Endodermal cell (in vitro differentiated cells): Measurements from ENCODE around the gene CCDC91. TPM values are rescaled to one million over a fixed set of nuclear protein-coding genes. Genes with fewer than 3 reads are reported as not detected.

Experiments used
- DNase-seq: peaks from one replicate; pipeline ENCODE4 v3.0.0-alpha.2; 2017
- H3K27ac ChIP-seq: 2 replicates; pipeline ENCODE4 v1.5.1; 2013; ENCODE audit warnings: mild to moderate bottlenecking, low read depth, low read length, moderate library complexity
- H3K27me3 ChIP-seq: 2 replicates; pipeline ENCODE4 v1.6.1; 2013; ENCODE audit warnings: mild to moderate bottlenecking, low read length, moderate library complexity; ENCODE audit not compliant: insufficient read depth, control insufficient read depth, poor library complexity, severe bottlenecking
- H3K36me3 ChIP-seq: 2 replicates; pipeline ENCODE4 v1.7.0; 2013; ENCODE audit warnings: mild to moderate bottlenecking, low read length, moderate library complexity; ENCODE audit not compliant: control insufficient read depth, insufficient read depth
- H3K4me1 ChIP-seq: one replicate; pipeline ENCODE4 v1.7.0; 2013; ENCODE audit warnings: low read length; ENCODE audit not compliant: control insufficient read depth, insufficient read depth
- H3K4me3 ChIP-seq: 2 replicates; pipeline ENCODE4 v1.5.1; 2013; ENCODE audit warnings: mild to moderate bottlenecking, low read length, moderate library complexity
- H3K9ac ChIP-seq: 2 replicates; pipeline ENCODE4 v1.6.1; 2013; ENCODE audit warnings: mild to moderate bottlenecking, low read length, moderate library complexity; ENCODE audit not compliant: poor library complexity, severe bottlenecking; ENCODE audit errors: extremely low read depth
- H3K9me3 ChIP-seq: 2 replicates; pipeline ENCODE4 v1.6.1; 2013; ENCODE audit warnings: mild to moderate bottlenecking, low read length, moderate library complexity; ENCODE audit not compliant: control insufficient read depth
- H3K27ac Mint-ChIP-seq: 2 replicates; pipeline ENCODE4 v1.8.0; 2020; ENCODE audit warnings: mixed read lengths
- H3K27me3 Mint-ChIP-seq: 2 replicates; pipeline ENCODE4 v1.8.0; 2021; ENCODE audit warnings: mild to moderate bottlenecking, mixed read lengths; ENCODE audit not compliant: insufficient read depth
- H3K36me3 Mint-ChIP-seq: 2 replicates; pipeline ENCODE4 v1.8.0; 2020; ENCODE audit warnings: low read depth, mixed read lengths
- H3K4me1 Mint-ChIP-seq: 2 replicates; pipeline ENCODE4 v1.8.0; 2020; ENCODE audit warnings: mixed read lengths
- H3K4me3 Mint-ChIP-seq: 2 replicates; pipeline ENCODE4 v1.8.0; 2020; ENCODE audit warnings: mild to moderate bottlenecking, moderate library complexity, mixed read lengths
- H3K9me3 Mint-ChIP-seq: 2 replicates; pipeline ENCODE4 v1.8.0; 2020; ENCODE audit warnings: mild to moderate bottlenecking, mixed read lengths
- CTCF ChIP-seq: fragments of 200-600 bp; sonication (generic); conservative IDR thresholded peaks from 2 replicates; pipeline ENCODE4 v1.5.0; 2021; ENCODE audit warnings: antibody characterized with exemption, mild to moderate bottlenecking
- WGBS, 2 experiments: methylation state at CpG; one replicate each; pipeline versions ENCODE4 v1.1.5 to v1.1.7; 2013; ENCODE audit warnings: missing lambda C conversion rate in 2 of 2, mixed read lengths in 1 of 2; ENCODE audit not compliant: insufficient coverage in 1 of 2, insufficient read length in 1 of 2; 5-methylcytosine and 5-hydroxymethylcytosine counted together
- total RNA-seq, 2 donors: library from RNA; stranded (reverse); fragmentation: NEBNext Ultra II Directional in 1 of 2; extraction: Animal tissue kit (Norgen Biotek cat#: 25700) in 1 of 2; gene quantifications; 2 replicates in 1 of 2; 3 replicates in 1 of 2; pipeline ENCODE4 v1.2.1, GENCODE V29; 2021

CCDC91 gene
- total RNA-seq, 2 donors from 2014 or later = 25.3 to 45.7 TPM

- no peaks in the 10 kb centered on the region for H3K4me1 ChIP-seq
- H3K36me3 Mint-ChIP-seq = no peaks in the 10 kb centered on the region
- 95 to 100% methylated on average over 3 of the region's 3 CpGs for WGBS, 2 experiments
- no peaks in the 10 kb centered on the region for H3K4me1 Mint-ChIP-seq
- H3K9ac ChIP-seq = no peak overlapping the region
- H3K27ac ChIP-seq = no peak overlapping the region
- no peak overlapping the region for H3K4me3 ChIP-seq
- H3K27ac Mint-ChIP-seq = no peak overlapping the region
- no peak for TF ChIP-seq CTCF
- no peaks in the 10 kb centered on the region for H3K36me3 ChIP-seq
- H3K4me3 Mint-ChIP-seq = no peak overlapping the region
- H3K9me3 Mint-ChIP-seq = no peaks in the 10 kb centered on the region
- DNase-seq = no peak
- H3K27me3 Mint-ChIP-seq = no peaks in the 10 kb centered on the region
- no peaks in the 10 kb centered on the region for H3K27me3 ChIP-seq
- H3K9me3 ChIP-seq = no peaks in the 10 kb centered on the region
These were observed 14.0 kb upstream of the CCDC91 start for GRCh38 chr12:28176295-28176694.

GRCh38 chr12:28177461-28177860, 12.8 kb upstream of the CCDC91 start:
- Mint-ChIP-seq H3K36me3 (no peaks in the 10 kb centered on the region), H3K27me3 (no peaks in the 10 kb centered on the region), H3K4me3 (no peak overlapping the region), H3K27ac (no peak overlapping the region), H3K9me3 (no peaks in the 10 kb centered on the region), H3K4me1 (no peaks in the 10 kb centered on the region)
- no peaks in the 10 kb centered on the region for H3K9me3 ChIP-seq
- no peak for DNase-seq
- WGBS, 2 experiments = 82 to 94% methylated on average over 2 of the region's 2 CpGs
- no peaks in the 10 kb centered on the region for H3K4me1 ChIP-seq
- no peak overlapping the region for H3K27ac ChIP-seq
- H3K9ac ChIP-seq = no peak overlapping the region
- H3K36me3 ChIP-seq = no peaks in the 10 kb centered on the region
- H3K27me3 ChIP-seq = no peaks in the 10 kb centered on the region
- no peak for TF ChIP-seq CTCF
- H3K4me3 ChIP-seq = no peak overlapping the region

GRCh38 chr12:28177905-28178304, 12.4 kb upstream of the CCDC91 start:
- H3K4me3 Mint-ChIP-seq = no peak overlapping the region
- H3K27ac Mint-ChIP-seq = no peak overlapping the region

More at GRCh38 chr12:28177905-28178304, 12.4 kb upstream of the CCDC91 start:
- Histone ChIP-seq H3K27ac (no peak overlapping the region), H3K9ac (no peak overlapping the region), H3K27me3 (no peaks in the 10 kb centered on the region), H3K4me3 (no peak overlapping the region), H3K4me1 (no peaks in the 10 kb centered on the region), H3K36me3 (no peaks in the 10 kb centered on the region), H3K9me3 (no peaks in the 10 kb centered on the region)
- Mint-ChIP-seq H3K9me3 (no peaks in the 10 kb centered on the region), H3K27me3 (no peaks in the 10 kb centered on the region), H3K36me3 (no peaks in the 10 kb centered on the region), H3K4me1 (no peaks in the 10 kb centered on the region)
- no peak for DNase-seq
- no peak for TF ChIP-seq CTCF
